HG02759 (cell line): ENCODE data around the gene COX6A1.

Experiments
- ATAC-seq: cut with Tn5 transposase; IDR thresholded peaks from one replicate; pipeline ENCODE4 v1.9.1; 2021; ENCODE audit warnings: mild to moderate bottlenecking, moderate library complexity; ENCODE audit not compliant: unreplicated experiment

COX6A1 gene

GRCh38 chr12:120490325-120490724 lies 52.4 kb downstream of the COX6A1 start:
- ATAC-seq: no peak
